IPS-18a (cell line): ENCODE data around the gene TGFBRAP1.

Source experiments
- H3K27ac ChIP-seq: one replicate; pipeline ENCODE4 v1.5.1; 2013; ENCODE audit warnings: low read length
- H3K27me3 ChIP-seq: one replicate; pipeline ENCODE4 v1.6.1; 2013; ENCODE audit warnings: mild to moderate bottlenecking, low read length; ENCODE audit not compliant: control insufficient read depth, insufficient read depth
- H3K36me3 ChIP-seq: one replicate; pipeline ENCODE4 v1.6.1; 2013; ENCODE audit warnings: low read depth, low read length; ENCODE audit not compliant: control insufficient read depth
- H3K4me1 ChIP-seq: one replicate; pipeline ENCODE4 v1.6.1; 2013; ENCODE audit warnings: low read depth, low read length; ENCODE audit not compliant: control insufficient read depth
- H3K4me3 ChIP-seq: one replicate; pipeline ENCODE4 v1.5.1; 2013; ENCODE audit warnings: low read length
- H3K9ac ChIP-seq: one replicate; pipeline ENCODE4 v1.6.1; 2013; ENCODE audit warnings: mild to moderate bottlenecking, low read length, moderate library complexity
- H3K9me3 ChIP-seq: one replicate; pipeline ENCODE4 v1.6.1; 2013; ENCODE audit warnings: low read depth, low read length; ENCODE audit not compliant: control insufficient read depth

Gene TGFBRAP1, protein sequence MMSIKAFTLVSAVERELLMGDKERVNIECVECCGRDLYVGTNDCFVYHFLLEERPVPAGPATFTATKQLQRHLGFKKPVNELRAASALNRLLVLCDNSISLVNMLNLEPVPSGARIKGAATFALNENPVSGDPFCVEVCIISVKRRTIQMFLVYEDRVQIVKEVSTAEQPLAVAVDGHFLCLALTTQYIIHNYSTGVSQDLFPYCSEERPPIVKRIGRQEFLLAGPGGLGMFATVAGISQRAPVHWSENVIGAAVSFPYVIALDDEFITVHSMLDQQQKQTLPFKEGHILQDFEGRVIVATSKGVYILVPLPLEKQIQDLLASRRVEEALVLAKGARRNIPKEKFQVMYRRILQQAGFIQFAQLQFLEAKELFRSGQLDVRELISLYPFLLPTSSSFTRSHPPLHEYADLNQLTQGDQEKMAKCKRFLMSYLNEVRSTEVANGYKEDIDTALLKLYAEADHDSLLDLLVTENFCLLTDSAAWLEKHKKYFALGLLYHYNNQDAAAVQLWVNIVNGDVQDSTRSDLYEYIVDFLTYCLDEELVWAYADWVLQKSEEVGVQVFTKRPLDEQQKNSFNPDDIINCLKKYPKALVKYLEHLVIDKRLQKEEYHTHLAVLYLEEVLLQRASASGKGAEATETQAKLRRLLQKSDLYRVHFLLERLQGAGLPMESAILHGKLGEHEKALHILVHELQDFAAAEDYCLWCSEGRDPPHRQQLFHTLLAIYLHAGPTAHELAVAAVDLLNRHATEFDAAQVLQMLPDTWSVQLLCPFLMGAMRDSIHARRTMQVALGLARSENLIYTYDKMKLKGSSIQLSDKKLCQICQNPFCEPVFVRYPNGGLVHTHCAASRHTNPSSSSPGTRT

DNA sequence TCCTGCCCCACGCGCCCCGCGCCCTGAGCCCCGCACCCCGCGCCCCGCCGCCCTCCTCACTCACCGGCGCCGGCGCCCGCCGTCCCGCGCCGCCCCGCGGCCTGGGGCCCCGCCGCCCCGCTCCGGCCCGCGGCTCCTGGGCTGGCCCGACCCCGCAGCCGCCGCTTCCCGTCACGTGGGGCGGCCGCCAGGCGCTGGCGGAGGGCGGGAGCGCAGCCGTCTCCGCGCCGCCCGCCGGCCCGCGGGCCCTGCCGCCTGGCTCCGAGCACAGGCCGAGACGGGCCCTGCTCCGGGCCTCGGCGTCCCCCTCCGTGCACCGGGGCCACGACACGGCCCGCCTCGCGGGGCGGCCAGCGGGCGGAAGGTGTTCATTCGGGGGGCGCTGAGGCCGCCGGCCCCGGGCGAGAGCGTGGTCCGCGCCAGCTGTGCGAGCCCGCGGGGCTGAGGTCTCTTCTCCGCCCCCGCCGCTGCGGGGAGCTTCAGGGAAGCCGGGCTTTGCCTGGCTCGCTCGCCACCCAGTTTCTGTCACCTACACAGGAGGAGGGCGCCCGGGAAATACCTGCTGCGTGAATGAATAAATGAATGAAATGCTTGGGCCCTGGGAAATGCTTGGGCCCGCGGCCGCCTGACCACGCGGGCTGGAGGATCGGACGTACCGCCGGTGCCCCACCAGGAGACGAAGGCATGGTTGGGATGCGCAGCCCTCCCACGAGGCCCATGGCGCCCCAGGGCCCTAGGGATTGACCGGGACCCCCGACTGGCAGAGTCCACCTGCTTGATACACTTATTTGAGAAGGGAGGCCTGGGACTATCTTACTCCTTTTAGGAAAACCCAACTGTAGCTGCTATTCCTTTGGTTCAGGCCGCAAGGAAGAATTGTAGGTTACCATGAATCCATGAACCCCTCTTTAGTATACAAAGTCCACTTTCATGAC is at the start of gene TGFBRAP1:
TGFBRAP1 (minus strand) TSS at position 175 of the 935 bp plus-strand sequence. CDS start 21,434 bp downstream, outside the sequence.
- Histone ChIP-seq H3K4me3 (peak within 1 kb of the TSS; percentile 65), H3K27me3 (no peaks in the 10 kb centered on the region), H3K27ac (no peak within 1 kb of the TSS), H3K36me3 (peaks cover 7% of the 10 kb centered on the region), H3K4me1 (peaks cover 22% of the 10 kb centered on the region), H3K9ac (peak within 1 kb of the TSS; percentile 78), H3K9me3 (no peaks in the 10 kb centered on the region)

DNA sequence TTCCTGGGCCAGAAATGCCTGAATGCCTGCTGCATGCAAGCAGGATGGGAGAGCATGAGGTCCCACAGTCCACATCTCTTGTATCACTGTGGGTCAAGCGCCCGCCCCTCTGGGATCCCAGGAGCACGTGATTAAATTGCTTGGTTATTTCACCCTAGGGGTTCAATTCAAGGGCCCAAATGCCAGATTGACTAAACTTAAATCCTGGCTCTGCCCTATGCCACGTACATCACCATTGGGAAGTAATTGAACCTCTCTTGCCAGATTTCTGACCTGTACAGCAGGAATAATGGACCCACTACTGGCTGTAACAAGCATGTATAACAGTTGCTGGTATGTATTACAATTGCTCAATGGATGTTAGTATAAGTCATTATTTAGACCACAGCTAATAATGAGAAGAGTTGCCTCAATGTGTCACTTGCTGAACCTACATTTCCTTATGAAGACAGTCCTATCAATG is 49.4 kb upstream of the TGFBRAP1 start:
- H3K4me1 ChIP-seq: no peaks in the 10 kb centered on the region
- H3K27me3 ChIP-seq: no peaks in the 10 kb centered on the region
- no peak overlapping the region for H3K4me3 ChIP-seq
- H3K27ac ChIP-seq: no peak overlapping the region
- H3K36me3 ChIP-seq: peaks cover 23% of the 10 kb centered on the region
- no peaks in the 10 kb centered on the region for H3K9me3 ChIP-seq
- H3K9ac ChIP-seq: no peak overlapping the region

- no peaks in the 10 kb centered on the region for H3K9me3 ChIP-seq
- peaks cover 18% of the 10 kb centered on the region for H3K36me3 ChIP-seq
- H3K4me1 ChIP-seq: no peaks in the 10 kb centered on the region
- H3K27me3 ChIP-seq: no peaks in the 10 kb centered on the region
- H3K9ac ChIP-seq: no peak overlapping the region
- H3K27ac ChIP-seq: no peak overlapping the region
- no peak overlapping the region for H3K4me3 ChIP-seq
These were observed 48.8 kb upstream of the TGFBRAP1 start for GRCh38 chr2:105378276-105378840.

GRCh38 chr2:105377871-105378270 is 48.3 kb upstream of the TGFBRAP1 start:
- no peaks in the 10 kb centered on the region for H3K4me1 ChIP-seq
- H3K4me3 ChIP-seq: no peak overlapping the region
- peaks cover 21% of the 10 kb centered on the region for H3K36me3 ChIP-seq
- H3K9me3 ChIP-seq: no peaks in the 10 kb centered on the region
- H3K9ac ChIP-seq: no peak overlapping the region
- H3K27me3 ChIP-seq: no peaks in the 10 kb centered on the region
- H3K27ac ChIP-seq: no peak overlapping the region

DNA sequence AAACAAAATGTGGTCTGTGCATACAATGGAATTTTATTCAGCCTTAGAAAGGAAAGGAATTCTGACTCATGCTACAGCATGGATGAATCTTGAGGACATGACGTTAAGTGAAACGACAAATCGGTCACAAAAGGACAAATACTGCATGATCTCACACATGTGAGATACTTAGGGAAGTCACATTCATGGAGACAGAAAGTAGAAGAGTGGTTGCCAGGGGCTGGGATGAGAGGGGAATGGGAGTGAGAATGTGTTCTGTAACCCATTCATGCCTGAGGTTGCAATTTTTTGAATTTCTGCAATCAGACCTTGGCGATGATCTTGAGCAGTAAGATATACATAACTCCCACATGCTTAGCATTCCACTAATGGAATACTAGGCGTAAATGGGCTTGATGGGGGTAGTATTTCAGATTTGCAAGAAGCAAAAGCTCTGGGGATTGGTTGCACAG is 47.3 kb upstream of the TGFBRAP1 start:
- Histone ChIP-seq H3K36me3 (peaks cover 15% of the 10 kb centered on the region), H3K27ac (no peak overlapping the region), H3K4me3 (no peak overlapping the region), H3K27me3 (no peaks in the 10 kb centered on the region), H3K9me3 (no peaks in the 10 kb centered on the region), H3K4me1 (no peaks in the 10 kb centered on the region), H3K9ac (no peak overlapping the region)

GRCh38 chr2:105376010-105376409 is 46.5 kb upstream of the TGFBRAP1 start:
- no peak overlapping the region for H3K4me3 ChIP-seq
- H3K4me1 ChIP-seq: no peaks in the 10 kb centered on the region
- H3K27me3 ChIP-seq: no peaks in the 10 kb centered on the region
- no peak overlapping the region for H3K9ac ChIP-seq
- H3K36me3 ChIP-seq: peaks cover 15% of the 10 kb centered on the region
- H3K27ac ChIP-seq: no peak overlapping the region
- H3K9me3 ChIP-seq: no peaks in the 10 kb centered on the region

DNA sequence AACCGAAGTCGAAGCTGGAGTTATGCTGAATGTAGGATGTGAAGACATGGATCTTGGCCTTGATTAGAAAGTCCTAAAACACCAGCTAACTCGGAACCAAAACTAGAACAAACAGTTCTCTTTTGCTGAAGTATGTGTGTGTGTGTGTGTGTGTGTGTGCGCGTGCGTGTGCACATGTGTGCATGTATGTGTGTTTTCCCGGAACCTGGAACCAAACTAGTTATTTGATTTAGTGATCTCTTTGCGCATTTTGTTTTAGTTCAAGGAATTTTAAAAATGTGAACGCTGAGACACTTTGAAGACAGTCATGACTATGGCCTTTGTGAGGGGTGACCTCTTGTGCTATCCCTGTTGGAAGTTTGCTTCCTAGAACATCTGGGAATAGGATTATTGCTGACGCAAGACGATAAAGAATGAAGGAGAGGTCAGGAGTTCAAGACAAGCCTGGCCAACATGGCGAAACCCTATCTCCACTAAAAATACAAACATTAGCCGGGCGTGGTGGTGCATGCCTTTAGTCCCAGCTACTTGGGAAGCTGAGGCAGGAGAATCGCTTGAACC is 45.5 kb upstream of the TGFBRAP1 start:
- Histone ChIP-seq H3K36me3 (peaks cover 18% of the 10 kb centered on the region), H3K27me3 (no peaks in the 10 kb centered on the region), H3K4me1 (no peaks in the 10 kb centered on the region), H3K27ac (no peak overlapping the region), H3K9ac (no peak overlapping the region), H3K9me3 (no peaks in the 10 kb centered on the region), H3K4me3 (no peak overlapping the region)

DNA sequence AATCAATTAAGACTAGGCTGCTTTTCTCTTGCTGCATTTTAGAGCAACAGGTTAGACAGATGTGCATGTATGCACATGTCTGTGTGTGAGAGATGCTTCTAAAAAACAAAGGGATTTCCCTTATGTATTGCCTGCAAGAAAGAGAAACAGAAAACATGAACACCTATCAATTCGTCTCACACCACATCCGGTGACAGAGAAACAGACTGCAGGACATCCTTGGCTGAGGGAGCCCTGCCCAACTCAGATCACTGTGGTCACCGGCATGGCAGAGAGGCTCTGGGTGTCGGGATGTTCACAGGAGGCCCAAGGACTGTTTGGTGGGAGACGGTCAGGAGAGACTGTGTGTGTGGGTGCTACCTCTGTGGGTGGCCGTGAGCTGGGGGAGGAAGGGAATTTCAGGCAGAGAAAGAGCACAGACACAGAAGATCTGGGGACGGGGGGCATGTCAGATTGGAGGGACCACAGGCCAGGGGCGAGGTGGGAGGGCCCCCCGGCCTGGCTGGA is 44.4 kb upstream of the TGFBRAP1 start:
- no peak overlapping the region for H3K27ac ChIP-seq
- no peak overlapping the region for H3K9ac ChIP-seq
- no peaks in the 10 kb centered on the region for H3K4me1 ChIP-seq
- no peak overlapping the region for H3K4me3 ChIP-seq
- H3K27me3 ChIP-seq: no peaks in the 10 kb centered on the region
- no peaks in the 10 kb centered on the region for H3K9me3 ChIP-seq
- peaks cover 18% of the 10 kb centered on the region for H3K36me3 ChIP-seq

- H3K4me3 ChIP-seq: no peak overlapping the region
- no peak overlapping the region for H3K27ac ChIP-seq
- H3K9me3 ChIP-seq: no peaks in the 10 kb centered on the region
- H3K27me3 ChIP-seq: no peaks in the 10 kb centered on the region
- H3K36me3 ChIP-seq: peaks cover 18% of the 10 kb centered on the region
- H3K4me1 ChIP-seq: no peaks in the 10 kb centered on the region
- no peak overlapping the region for H3K9ac ChIP-seq
These were observed 43.8 kb upstream of the TGFBRAP1 start for GRCh38 chr2:105373344-105373781.

GRCh38 chr2:105371810-105372209 is 42.3 kb upstream of the TGFBRAP1 start:
- Histone ChIP-seq H3K27me3 (no peaks in the 10 kb centered on the region), H3K4me1 (no peaks in the 10 kb centered on the region), H3K9me3 (no peaks in the 10 kb centered on the region), H3K36me3 (peaks cover 25% of the 10 kb centered on the region), H3K27ac (no peak overlapping the region), H3K9ac (no peak overlapping the region), H3K4me3 (no peak overlapping the region)
